HG03064 (cell line): ENCODE results near the gene RPL39L.
A peak's percentile ranks its signal among the peaks of the same experiment; 100 is the strongest.
"Not testable (repeated sequence)": the region's sequence is repeated elsewhere in the genome, so short reads cannot be mapped to it uniquely, and the experiment has no call there.

Experiments
- ATAC-seq: cut with Tn5 transposase; IDR thresholded peaks from one replicate; pipeline ENCODE4 v1.9.1; 2021; ENCODE audit warnings: low read depth; ENCODE audit not compliant: unreplicated experiment

RPL39L gene

GRCh38 chr3:187139126-187139894 is at the start of gene RPL39L:
Gene RPL39L (minus strand): TSS chr3:187139496. CDS start chr3:187121300, 18,196 bp downstream.
- peak; percentile 100 for ATAC-seq

DNA sequence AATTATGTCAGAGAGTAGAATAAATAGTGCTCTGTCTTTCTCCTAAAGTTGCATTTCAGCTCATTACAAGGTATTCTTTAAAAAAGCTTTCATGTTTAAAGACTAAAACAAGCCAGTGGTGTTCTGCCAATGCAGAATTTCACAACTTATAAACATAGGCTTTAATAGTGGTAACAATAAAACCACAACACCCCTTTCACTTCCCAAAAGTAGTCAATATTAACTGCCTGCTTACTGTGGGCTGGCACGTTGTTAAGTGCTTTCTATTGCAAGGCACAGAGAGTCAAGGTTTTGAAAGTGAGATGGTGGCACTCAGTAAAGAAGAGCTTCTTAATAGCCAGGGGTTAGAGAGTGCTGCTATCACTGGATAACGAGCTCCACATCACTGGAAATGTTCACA is 49.6 kb upstream of the RPL39L start:
- ATAC-seq = no peak

- ATAC-seq = no peak
These were observed 47.6 kb upstream of the RPL39L start for GRCh38 chr3:187186801-187187421.

- no peak for ATAC-seq
These were observed 47.1 kb upstream of the RPL39L start for GRCh38 chr3:187186375-187186774.

GRCh38 chr3:187185759-187186158 is 46.5 kb upstream of the RPL39L start:
- ATAC-seq = no peak

GRCh38 chr3:187183903-187184302 is 44.6 kb upstream of the RPL39L start:
- ATAC-seq = no peak

GRCh38 chr3:187183210-187183862 is 44.0 kb upstream of the RPL39L start:
- no peak for ATAC-seq

- no peak for ATAC-seq
These were observed 42.3 kb upstream of the RPL39L start for GRCh38 chr3:187181454-187182170.

DNA sequence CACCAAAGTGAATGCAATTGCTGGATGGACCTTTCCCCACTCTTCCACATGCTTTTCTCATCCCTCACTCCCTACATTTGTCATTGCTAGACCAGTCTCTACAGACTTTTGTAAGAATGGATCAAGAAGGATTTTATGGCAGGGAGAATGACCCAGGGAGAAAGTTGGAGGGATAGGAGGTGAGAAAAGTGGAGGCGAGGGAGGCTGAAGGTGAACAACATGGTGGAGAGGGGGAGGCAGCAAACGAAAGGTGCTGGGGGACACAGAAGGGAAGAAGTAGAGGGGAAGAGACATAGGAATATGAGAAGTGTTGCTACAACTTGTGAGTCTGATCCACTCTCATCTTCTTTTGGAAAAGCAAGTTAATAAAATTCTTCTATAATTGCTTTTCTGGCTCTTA is 33.6 kb upstream of the RPL39L start:
- ATAC-seq = no peak

GRCh38 chr3:187170911-187171310 is 31.6 kb upstream of the RPL39L start:
- ATAC-seq = not testable (repeated sequence)

DNA sequence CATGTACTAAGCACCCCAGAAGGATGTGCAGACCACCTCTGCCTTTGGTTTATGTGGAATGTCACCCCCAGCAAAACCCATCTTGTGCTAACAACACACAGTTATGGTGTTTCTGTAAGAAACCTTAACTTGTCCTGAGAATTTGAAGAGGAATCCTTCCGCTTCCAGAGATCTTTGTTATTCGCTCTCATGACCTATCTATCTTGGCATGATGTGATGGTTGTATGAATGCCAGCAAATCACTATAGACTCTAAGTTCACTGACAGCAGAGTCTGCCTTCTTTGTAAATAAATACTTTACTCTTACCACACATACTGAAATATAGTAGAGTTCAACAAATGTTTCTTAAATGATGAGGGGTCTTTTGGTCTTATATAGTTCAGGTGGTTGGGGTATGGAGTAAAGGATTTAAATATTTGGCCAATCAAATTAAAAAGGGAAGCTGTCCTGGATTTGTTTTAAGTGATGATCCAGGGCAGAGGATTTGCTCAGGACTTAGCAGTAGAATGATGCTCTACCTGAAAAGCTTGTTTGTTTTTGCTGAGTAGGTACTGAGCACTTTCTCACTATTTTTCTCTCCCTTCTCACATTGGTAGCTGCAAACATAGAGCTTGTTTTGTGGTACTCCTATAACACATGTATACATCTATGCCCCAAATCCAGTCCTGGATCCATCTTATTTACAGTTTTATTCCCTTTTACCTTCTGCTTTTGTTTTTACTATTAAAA is 30.1 kb upstream of the RPL39L start:
- ATAC-seq = no peak

- no peak for ATAC-seq
These were observed 28.5 kb upstream of the RPL39L start for GRCh38 chr3:187167777-187168176.

DNA sequence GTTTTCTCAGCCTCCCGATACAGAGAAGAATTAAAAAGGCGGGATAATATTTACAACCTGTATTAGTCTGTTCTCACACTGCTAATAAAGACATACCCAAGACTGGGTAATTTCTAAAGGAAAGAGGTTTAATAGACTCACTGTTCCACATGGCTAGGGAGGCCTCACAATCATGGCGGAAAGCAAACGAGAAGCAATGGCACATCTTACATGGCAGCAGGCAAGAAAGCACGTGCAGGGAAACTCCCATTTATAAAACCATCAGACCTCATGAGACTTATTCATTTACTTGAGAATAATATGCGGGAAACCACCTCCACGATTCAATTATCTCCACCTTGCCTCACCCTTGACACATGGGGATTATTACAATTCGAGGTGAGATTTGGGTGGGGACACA is 27.5 kb upstream of the RPL39L start:
- ATAC-seq = no peak

GRCh38 chr3:187165144-187165543 is 25.8 kb upstream of the RPL39L start:
- no peak for ATAC-seq

DNA sequence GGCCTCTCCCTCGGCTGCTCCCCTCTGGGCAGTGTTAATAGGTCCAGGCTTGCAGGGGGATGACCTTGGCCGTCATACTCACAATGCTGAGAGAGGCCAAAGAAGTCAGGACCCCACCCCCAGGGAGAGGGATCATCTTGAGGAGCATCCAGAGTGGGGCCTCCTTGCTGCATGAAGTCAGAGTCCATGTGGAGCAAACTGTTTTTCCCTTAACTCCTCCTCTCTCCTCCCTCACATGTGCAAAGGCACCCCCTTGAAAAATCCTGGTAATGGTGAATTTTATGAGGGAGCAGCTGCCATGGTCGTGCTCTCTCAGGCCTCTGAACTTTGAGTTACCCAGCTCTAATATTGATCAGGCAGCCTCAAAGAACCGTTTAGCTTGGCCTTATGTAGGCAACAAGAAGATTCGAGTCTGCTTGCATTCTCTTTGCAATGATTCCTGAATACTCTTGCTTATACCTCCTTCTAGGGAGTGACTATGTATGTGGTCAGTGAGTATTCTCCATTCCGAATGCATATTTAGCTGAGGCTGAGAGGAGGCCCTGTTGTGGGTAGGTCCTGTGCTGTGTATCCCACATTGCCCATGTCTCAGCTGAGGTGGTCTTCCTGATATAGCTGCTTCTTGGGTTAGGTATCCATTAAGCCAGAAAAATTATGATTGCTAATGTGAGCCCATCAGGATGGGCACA is 23.1 kb upstream of the RPL39L start:
- ATAC-seq = no peak

DNA sequence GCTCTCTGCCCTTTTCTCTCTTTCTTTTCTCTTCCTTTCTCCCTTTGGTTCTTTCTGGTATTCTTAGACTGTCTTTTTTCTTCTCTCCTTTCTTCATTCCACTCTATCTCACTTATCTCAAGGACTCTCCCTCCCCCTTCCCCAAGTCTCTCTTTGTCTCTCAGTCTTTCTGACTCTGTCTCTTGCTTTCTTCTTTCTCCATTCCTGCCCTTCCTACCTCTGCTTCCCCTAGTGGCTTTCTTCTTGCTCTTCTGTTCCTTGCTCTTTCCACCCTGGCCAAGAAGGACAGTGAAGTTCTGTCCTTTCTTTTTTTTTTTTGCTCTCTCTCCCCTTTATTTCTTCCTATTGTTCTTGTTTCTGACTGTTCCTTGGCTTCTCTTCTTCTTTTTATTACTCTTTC is 22.3 kb upstream of the RPL39L start:
- ATAC-seq = no peak

GRCh38 chr3:187150599-187150998 is 11.3 kb upstream of the RPL39L start:
- no peak for ATAC-seq

GRCh38 chr3:187150186-187150585 is 10.9 kb upstream of the RPL39L start:
- ATAC-seq = no peak

DNA sequence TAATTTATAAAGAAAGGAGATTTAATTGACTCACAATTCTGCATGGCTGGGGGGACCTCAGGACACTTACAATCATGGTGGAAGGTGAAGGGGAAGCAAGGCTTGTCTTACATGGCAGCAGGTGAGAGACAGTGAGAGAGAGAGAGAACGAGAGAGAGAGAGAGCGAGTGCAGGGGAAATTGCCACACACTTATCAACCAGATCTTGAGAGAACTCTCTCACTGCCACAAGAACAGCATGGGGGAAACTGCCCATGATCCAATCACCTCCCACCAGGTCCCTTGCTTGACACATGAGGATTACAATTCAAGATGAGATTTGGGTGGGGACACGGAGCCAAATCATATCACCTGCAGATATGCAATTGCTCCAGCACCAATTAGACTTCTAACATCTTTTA is 7.1 kb upstream of the RPL39L start:
- ATAC-seq = no peak
